GM12891 (cell line): ENCODE data around the gene SLC15A3.

Experiments
- PAX5 ChIP-seq: IDR thresholded peaks from 2 replicates; pipeline ENCODE4 v1.6.1; 2011; ENCODE audit warnings: low read length, moderate library complexity, mild to moderate bottlenecking; ENCODE audit not compliant: insufficient read depth, severe bottlenecking
- POLR2A ChIP-seq: IDR thresholded peaks from 2 replicates; pipeline ENCODE4 v1.6.1; 2011; ENCODE audit warnings: low read depth, low read length, control low read depth
- POLR2AphosphoS5 ChIP-seq: IDR thresholded peaks from 2 replicates; pipeline ENCODE4 v1.6.1; 2011; ENCODE audit warnings: low read depth, low read length, control low read depth
- POU2F2 ChIP-seq: IDR thresholded peaks from 2 replicates; pipeline ENCODE4 v1.6.1; 2011; ENCODE audit warnings: low read depth, mild to moderate bottlenecking, control low read depth, low read length, moderate library complexity
- SPI1 ChIP-seq: IDR thresholded peaks from 2 replicates; pipeline ENCODE4 v1.6.1; 2011; ENCODE audit warnings: low read depth, low read length, control low read depth
- TAF1 ChIP-seq: IDR thresholded peaks from 2 replicates; pipeline ENCODE4 v1.6.1; 2011; ENCODE audit warnings: low read depth, low read length, control low read depth

DNA sequence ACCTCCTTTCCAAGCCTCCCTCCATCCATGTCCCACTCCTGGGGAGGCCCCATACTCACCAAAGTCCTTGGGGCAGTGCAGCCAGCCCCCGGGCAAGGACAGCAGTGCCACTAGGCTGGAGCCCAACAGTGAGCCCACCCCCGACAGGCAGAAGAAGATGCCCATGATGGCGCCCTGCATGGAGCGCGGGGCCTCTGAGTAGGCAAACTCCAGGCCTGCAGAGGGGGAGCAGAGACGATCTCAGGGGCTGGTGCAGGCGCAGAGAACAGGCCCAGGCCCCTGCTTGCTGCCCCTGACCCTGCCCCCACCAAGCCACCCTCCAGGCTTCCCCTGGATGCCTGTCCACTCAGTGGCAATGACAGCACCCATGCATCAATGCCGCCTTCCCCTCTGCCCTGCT lies 14.2 kb downstream of the SLC15A3 start:
- no peak for TF ChIP-seq POLR2A
- TF ChIP-seq SPI1: no peak
- TF ChIP-seq POLR2AphosphoS5: no peak
- TF ChIP-seq TAF1: no peak
- TF ChIP-seq POU2F2: no peak
- TF ChIP-seq PAX5: no peak
